Activated naive CD4-positive, alpha-beta T cell treated with anti-CD3 and anti-CD28 coated beads, Interleukin-2, amount 50 U/mL, for 24 hours (primary cell): Measurements from ENCODE around the gene R3HDM2.

Experiments
- H3K27ac Mint-ChIP-seq: one replicate; pipeline ENCODE4 v1.8.0; 2021; ENCODE audit warnings: mild to moderate bottlenecking, mixed read lengths
- H3K27me3 Mint-ChIP-seq: one replicate; pipeline ENCODE4 v1.8.0; 2021; ENCODE audit warnings: mixed read lengths
- H3K36me3 Mint-ChIP-seq: one replicate; pipeline ENCODE4 v1.8.0; 2021; ENCODE audit warnings: mixed read lengths
- H3K4me1 Mint-ChIP-seq: one replicate; pipeline ENCODE4 v1.8.0; 2021; ENCODE audit warnings: mixed read lengths
- H3K4me3 Mint-ChIP-seq: one replicate; pipeline ENCODE4 v1.8.0; 2021; ENCODE audit warnings: mild to moderate bottlenecking, mixed read lengths
- H3K9me3 Mint-ChIP-seq: one replicate; pipeline ENCODE4 v1.8.0; 2021; ENCODE audit warnings: mixed read lengths

The R3HDM2 gene

DNA sequence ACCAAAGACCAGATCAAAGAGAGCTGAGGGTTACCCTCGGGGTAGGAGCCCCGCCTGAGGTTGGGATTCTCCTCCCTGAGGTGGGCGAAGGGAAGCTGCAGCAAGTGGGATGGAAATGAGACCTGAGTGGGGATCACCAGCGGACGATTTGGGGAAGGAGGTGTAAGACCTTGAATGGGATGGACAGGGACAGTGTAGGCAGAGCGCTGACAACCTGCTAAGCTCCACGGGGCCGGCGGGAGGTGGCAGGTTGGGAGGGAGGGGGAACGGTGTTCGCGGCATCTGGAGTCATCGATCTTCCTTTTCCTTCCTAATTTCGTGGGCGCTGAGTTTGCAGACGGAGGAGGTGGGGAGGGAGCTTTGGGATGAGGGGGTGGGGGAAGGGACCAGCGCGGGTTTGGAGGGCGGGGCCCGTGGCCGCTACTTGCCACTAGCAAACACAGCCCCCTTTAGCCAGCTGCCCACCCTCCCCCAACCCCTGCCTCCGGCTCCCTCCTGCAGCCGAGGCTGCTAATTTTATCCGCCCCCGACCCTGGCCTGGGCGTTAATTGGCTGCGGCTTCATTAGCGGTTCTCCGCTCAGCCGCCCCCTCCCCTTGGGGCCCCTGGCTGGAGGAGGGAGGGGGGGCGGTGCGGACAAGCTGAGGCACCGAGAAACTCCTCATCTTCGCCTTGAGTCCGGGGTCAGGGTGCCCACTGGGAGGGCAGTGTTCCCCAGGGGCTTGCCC is 204.1 kb downstream of the R3HDM2 start:
- Mint-ChIP-seq H3K27me3 (peaks cover 43% of the 10 kb centered on the region), H3K9me3 (no peaks in the 10 kb centered on the region), H3K4me3 (peak overlapping the region; percentile 42), H3K36me3 (peaks cover 9% of the 10 kb centered on the region), H3K4me1 (peaks cover 67% of the 10 kb centered on the region), H3K27ac (no peak overlapping the region)

DNA sequence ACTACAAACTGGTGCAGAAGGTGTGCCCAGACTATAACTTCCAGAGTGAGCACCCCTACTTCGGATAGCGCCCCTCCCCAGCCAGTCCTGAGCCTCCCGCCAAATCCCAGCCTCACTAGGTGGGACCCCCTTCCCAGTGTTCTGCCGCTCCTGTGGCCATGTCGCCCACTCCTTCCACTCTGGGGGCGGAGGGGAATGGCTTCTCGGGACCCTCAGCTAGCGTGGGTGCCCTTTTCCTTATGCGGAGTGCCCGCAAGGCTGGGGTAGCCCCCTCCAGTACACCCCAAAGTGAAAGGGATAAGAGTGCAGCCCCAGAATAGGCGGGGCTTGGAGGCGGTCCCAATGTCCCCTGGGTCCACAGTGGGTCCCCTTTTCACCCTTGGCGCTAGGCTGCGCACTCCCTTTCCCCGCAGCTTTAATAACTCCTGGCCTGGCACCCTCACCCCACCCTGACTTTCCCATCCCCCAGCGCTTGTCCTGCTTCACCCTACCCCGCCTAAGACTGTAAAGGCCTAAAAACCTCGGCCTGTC is 205.1 kb downstream of the R3HDM2 start:
- Mint-ChIP-seq H3K9me3 (no peaks in the 10 kb centered on the region), H3K27me3 (peaks cover 49% of the 10 kb centered on the region)

GRCh38 chr12:57224973-57225679 is 205.7 kb downstream of the R3HDM2 start:
- Mint-ChIP-seq H3K4me1 (peaks cover 70% of the 10 kb centered on the region), H3K36me3 (peaks cover 3% of the 10 kb centered on the region), H3K9me3 (no peaks in the 10 kb centered on the region), H3K27me3 (peaks cover 53% of the 10 kb centered on the region), H3K27ac (peak overlapping the region; percentile 4), H3K4me3 (peak overlapping the region; percentile 33)

More for the DNA sequence above, 205.1 kb downstream of the R3HDM2 start:
- Mint-ChIP-seq H3K4me3 (peak overlapping the region; percentile 33), H3K36me3 (peaks cover 9% of the 10 kb centered on the region), H3K4me1 (peaks cover 73% of the 10 kb centered on the region), H3K27ac (peak overlapping the region; percentile 4)

DNA sequence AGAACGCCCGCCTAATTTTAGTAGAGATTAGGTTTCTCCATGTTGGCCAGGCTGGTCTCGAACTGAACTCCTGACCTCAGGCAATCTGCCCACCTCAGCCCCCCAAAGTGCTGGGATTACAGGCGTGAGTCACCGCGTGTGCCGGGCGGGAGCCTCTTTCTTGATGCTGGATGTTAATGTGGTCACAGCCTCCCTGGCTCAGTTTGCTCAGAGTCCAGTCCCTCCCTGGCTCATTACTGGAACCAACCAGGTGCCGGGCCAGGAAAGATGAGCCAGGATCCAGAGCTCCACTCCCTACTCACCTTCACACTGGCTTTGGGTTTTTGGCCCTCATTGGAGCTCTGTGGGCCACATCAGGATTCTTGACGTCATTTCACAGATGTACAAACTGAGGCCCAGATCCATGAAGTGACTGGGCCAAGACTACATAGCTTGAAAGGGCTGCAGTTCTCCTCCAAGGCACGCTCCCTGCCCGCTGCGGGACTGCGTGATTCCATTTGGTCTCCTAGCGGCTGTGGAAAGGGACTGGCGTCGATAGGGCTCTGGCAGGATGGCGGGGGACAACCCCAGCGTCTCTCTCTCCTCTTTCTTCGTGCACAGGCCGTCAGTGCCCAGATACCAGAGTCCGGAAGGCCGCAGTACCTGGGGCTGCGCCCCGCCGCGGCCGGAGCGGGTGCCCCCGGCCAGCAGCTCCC is 206.4 kb downstream of the R3HDM2 start:
- peaks cover 69% of the 10 kb centered on the region for H3K4me1 Mint-ChIP-seq
- no peak overlapping the region for H3K27ac Mint-ChIP-seq
- no peaks in the 10 kb centered on the region for H3K9me3 Mint-ChIP-seq
- no peaks in the 10 kb centered on the region for H3K36me3 Mint-ChIP-seq
- H3K27me3 Mint-ChIP-seq, result peaks cover 58% of the 10 kb centered on the region
- no peak overlapping the region for H3K4me3 Mint-ChIP-seq

- Mint-ChIP-seq H3K4me3 (no peak overlapping the region), H3K27ac (peak overlapping the region; percentile 77), H3K4me1 (peaks cover 66% of the 10 kb centered on the region), H3K36me3 (no peaks in the 10 kb centered on the region), H3K9me3 (no peaks in the 10 kb centered on the region), H3K27me3 (peaks cover 67% of the 10 kb centered on the region)
These were observed 207.4 kb downstream of the R3HDM2 start for GRCh38 chr12:57223191-57224165.

DNA sequence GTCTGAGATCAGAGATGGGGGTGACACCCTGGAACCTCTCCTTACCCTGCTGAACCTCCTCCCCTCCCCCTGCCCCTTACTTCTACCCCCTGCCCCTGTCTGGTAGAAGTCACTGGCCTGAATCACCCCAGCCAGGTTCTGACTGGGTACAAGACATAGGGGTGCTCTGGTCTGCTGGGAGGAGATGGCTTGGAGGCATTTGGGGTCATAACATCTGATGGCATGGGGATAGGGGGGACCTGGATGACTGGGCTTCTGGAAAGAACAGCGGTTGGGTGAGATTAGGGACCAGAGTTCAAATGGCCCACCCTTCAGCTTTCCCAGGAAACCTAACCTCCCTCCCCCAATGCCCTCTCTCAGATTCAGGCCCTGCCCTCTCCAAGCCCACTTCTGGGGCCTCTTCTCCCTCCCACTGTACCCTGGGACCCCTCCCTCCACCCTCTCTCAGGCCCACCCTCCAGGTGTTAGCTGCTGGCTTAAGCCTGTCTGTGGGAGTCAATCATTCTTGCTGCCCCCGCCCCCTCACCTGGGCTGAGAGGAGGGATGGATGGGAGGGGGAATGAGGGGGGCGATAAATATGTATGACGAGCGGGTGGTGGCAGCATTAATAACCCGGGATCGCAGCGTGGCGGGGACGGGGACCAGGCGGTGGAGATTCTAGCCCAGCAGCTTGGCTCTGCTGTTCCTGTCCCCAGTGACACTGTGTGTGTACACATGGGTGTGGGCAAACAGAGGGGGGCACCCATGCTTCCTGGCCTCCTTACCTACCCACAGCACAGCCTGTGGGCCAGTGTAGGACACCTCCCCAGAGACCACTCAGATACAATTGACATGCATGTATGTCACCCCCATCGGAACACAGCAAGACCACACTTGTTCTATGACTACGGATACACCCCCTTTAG is 208.3 kb downstream of the R3HDM2 start:
- H3K9me3 Mint-ChIP-seq, result no peaks in the 10 kb centered on the region
- H3K36me3 Mint-ChIP-seq, result no peaks in the 10 kb centered on the region
- no peak overlapping the region for H3K4me3 Mint-ChIP-seq
- H3K27me3 Mint-ChIP-seq, result peaks cover 73% of the 10 kb centered on the region
- peaks cover 64% of the 10 kb centered on the region for H3K4me1 Mint-ChIP-seq
- peak overlapping the region; percentile 14 for H3K27ac Mint-ChIP-seq

GRCh38 chr12:57221169-57221917 is 209.5 kb downstream of the R3HDM2 start:
- Mint-ChIP-seq H3K4me1 (peaks cover 60% of the 10 kb centered on the region), H3K4me3 (no peak overlapping the region), H3K27ac (peak overlapping the region; percentile 8), H3K9me3 (no peaks in the 10 kb centered on the region), H3K36me3 (no peaks in the 10 kb centered on the region), H3K27me3 (peaks cover 71% of the 10 kb centered on the region)

DNA sequence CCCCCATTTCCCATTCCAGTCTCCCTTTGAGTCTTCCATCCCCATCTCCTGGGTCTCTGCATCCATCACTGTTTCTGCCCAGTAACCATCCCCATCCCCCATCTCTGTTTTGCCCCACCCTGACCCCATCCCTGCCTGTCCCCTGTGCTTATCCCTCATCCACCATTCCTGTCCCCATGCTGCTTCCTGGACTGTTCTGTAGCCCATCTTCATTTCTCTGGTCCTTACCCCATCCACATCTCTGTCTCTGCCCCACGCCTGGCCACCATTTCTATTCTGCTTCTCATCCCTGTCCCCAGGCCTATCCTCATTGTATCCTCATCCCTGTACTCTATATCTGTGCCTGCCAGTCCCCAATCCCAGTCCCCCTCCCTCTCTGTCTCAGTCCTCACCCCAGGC is 210.1 kb downstream of the R3HDM2 start:
- Mint-ChIP-seq H3K27me3 (peaks cover 71% of the 10 kb centered on the region), H3K36me3 (no peaks in the 10 kb centered on the region), H3K4me1 (peaks cover 58% of the 10 kb centered on the region), H3K27ac (peak overlapping the region; percentile 26), H3K4me3 (peak overlapping the region; percentile 31), H3K9me3 (no peaks in the 10 kb centered on the region)

GRCh38 chr12:57219993-57220754 is 210.7 kb downstream of the R3HDM2 start:
- Mint-ChIP-seq H3K4me1 (peaks cover 58% of the 10 kb centered on the region), H3K27ac (peak overlapping the region; percentile 26), H3K4me3 (no peak overlapping the region), H3K36me3 (no peaks in the 10 kb centered on the region), H3K9me3 (no peaks in the 10 kb centered on the region), H3K27me3 (peaks cover 73% of the 10 kb centered on the region)

GRCh38 chr12:57219205-57219992 is 211.4 kb downstream of the R3HDM2 start:
- no peak overlapping the region for H3K27ac Mint-ChIP-seq
- no peaks in the 10 kb centered on the region for H3K36me3 Mint-ChIP-seq
- H3K4me1 Mint-ChIP-seq, result peaks cover 58% of the 10 kb centered on the region
- H3K4me3 Mint-ChIP-seq, result no peak overlapping the region
- peaks cover 74% of the 10 kb centered on the region for H3K27me3 Mint-ChIP-seq
- no peaks in the 10 kb centered on the region for H3K9me3 Mint-ChIP-seq

- Mint-ChIP-seq H3K9me3 (no peaks in the 10 kb centered on the region), H3K4me3 (peak overlapping the region; percentile 24), H3K27me3 (peaks cover 70% of the 10 kb centered on the region), H3K27ac (no peak overlapping the region), H3K36me3 (no peaks in the 10 kb centered on the region), H3K4me1 (peaks cover 63% of the 10 kb centered on the region)
These were observed 212.6 kb downstream of the R3HDM2 start for GRCh38 chr12:57218030-57218853.
